MM.1S (cell line): ENCODE data around the gene HDDC3.

ENCODE experiments used
- EZH2 ChIP-seq: fragments of 300-600 bp; sonication (generic); optimal IDR thresholded peaks from 2 replicates; pipeline ENCODE3; 2017; ENCODE audit warnings: low read depth, mild to moderate bottlenecking, antibody characterized with exemption, low read length, mixed read lengths
- TF ChIP-seq, protein P1 (sequence below): fragments of 300-600 bp; sonication (generic); IDR thresholded peaks from 2 replicates; pipeline ENCODE4 v1.5.1; 2016; ENCODE audit warnings: antibody characterized with exemption, low read length, mixed read lengths

DNA sequence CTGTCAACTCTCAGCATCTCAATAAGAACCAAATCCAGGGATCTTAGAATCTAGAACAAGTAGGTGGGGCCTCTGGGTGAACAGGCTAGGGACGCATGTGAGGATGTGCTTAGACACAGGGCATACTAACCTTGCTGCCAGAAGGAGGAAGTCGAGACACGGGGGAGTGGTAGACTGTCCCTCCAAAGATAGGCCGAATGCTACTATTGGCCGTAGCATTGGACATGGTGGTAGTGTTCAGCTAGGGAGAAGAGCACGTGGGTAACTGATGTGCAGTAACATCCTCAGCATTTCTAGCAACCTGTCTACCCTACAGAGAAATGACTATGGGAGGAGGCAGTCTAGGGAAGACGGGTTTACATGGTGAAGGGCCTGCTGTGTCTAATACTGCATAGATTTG lies 37.9 kb upstream of the HDDC3 start:
- TF ChIP-seq, protein P1, sequence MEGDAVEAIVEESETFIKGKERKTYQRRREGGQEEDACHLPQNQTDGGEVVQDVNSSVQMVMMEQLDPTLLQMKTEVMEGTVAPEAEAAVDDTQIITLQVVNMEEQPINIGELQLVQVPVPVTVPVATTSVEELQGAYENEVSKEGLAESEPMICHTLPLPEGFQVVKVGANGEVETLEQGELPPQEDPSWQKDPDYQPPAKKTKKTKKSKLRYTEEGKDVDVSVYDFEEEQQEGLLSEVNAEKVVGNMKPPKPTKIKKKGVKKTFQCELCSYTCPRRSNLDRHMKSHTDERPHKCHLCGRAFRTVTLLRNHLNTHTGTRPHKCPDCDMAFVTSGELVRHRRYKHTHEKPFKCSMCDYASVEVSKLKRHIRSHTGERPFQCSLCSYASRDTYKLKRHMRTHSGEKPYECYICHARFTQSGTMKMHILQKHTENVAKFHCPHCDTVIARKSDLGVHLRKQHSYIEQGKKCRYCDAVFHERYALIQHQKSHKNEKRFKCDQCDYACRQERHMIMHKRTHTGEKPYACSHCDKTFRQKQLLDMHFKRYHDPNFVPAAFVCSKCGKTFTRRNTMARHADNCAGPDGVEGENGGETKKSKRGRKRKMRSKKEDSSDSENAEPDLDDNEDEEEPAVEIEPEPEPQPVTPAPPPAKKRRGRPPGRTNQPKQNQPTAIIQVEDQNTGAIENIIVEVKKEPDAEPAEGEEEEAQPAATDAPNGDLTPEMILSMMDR: no peak
- TF ChIP-seq EZH2: no peak
